Endothelial cell (in vitro differentiated cells): ENCODE results near the gene PTPRT. TPM values are rescaled to one million over a fixed set of nuclear protein-coding genes. Genes with fewer than 3 reads are reported as not detected.

Experiments used
- DNase-seq: peaks from one replicate; pipeline ENCODE4 v3.0.0; 2021; ENCODE audit warnings: low spot score
- H3K27ac Mint-ChIP-seq: one replicate; pipeline ENCODE4 v1.8.0; 2021; ENCODE audit warnings: mixed read lengths, inconsistent platforms; ENCODE audit not compliant: unreplicated experiment
- H3K27me3 Mint-ChIP-seq: one replicate; pipeline ENCODE4 v1.8.0; 2021; ENCODE audit warnings: mild to moderate bottlenecking, moderate library complexity, mixed read lengths, inconsistent platforms; ENCODE audit not compliant: unreplicated experiment
- H3K36me3 Mint-ChIP-seq: one replicate; pipeline ENCODE4 v1.8.0; 2021; ENCODE audit warnings: mild to moderate bottlenecking, low read depth, mixed read lengths, inconsistent platforms; ENCODE audit not compliant: unreplicated experiment
- H3K4me1 Mint-ChIP-seq: one replicate; pipeline ENCODE4 v1.8.0; 2021; ENCODE audit warnings: mild to moderate bottlenecking, mixed read lengths, inconsistent platforms; ENCODE audit not compliant: unreplicated experiment
- H3K4me3 Mint-ChIP-seq: one replicate; pipeline ENCODE4 v1.8.0; 2021; ENCODE audit warnings: mild to moderate bottlenecking, mixed read lengths, inconsistent platforms; ENCODE audit not compliant: unreplicated experiment
- H3K9me3 Mint-ChIP-seq: one replicate; pipeline ENCODE4 v1.8.0; 2021; ENCODE audit warnings: mixed read lengths, inconsistent platforms; ENCODE audit not compliant: unreplicated experiment
- CTCF ChIP-seq: fragments of 200-600 bp; sonication (generic); IDR thresholded peaks from one replicate; pipeline ENCODE4 v1.5.0; 2021; ENCODE audit warnings: antibody characterized with exemption; ENCODE audit not compliant: unreplicated experiment
- total RNA-seq: library from RNA; stranded (reverse); fragmentation: NEBNext Ultra II Directional; extraction: Animal tissue kit (Norgen Biotek cat#: 25700); gene quantifications from one replicate; pipeline ENCODE4 v1.2.1, GENCODE V29; 2021; ENCODE audit not compliant: unreplicated experiment

The PTPRT gene
- total RNA-seq, 1 donor from 2014 or later: 0.10 TPM

GRCh38 chr20:42309050-42309449 is 880.7 kb downstream of the PTPRT start:
- no peaks in the 10 kb centered on the region for H3K4me1 Mint-ChIP-seq
- H3K4me3 Mint-ChIP-seq: no peak overlapping the region
- peaks cover 17% of the 10 kb centered on the region for H3K9me3 Mint-ChIP-seq
- no peak overlapping the region for H3K27ac Mint-ChIP-seq
- no peaks in the 10 kb centered on the region for H3K27me3 Mint-ChIP-seq
- DNase-seq: no peak
- H3K36me3 Mint-ChIP-seq: no peaks in the 10 kb centered on the region
- no peak for TF ChIP-seq CTCF

- H3K9me3 Mint-ChIP-seq: peaks cover 17% of the 10 kb centered on the region
Observed at GRCh38 chr20:42308171-42308570, 881.5 kb downstream of the PTPRT start.

GRCh38 chr20:42295592-42295991 is 894.1 kb downstream of the PTPRT start:
- DNase-seq: no peak
- Mint-ChIP-seq H3K27ac (no peak overlapping the region), H3K4me3 (no peak overlapping the region), H3K27me3 (no peaks in the 10 kb centered on the region), H3K9me3 (peaks cover 22% of the 10 kb centered on the region), H3K4me1 (no peaks in the 10 kb centered on the region), H3K36me3 (no peaks in the 10 kb centered on the region)
- no peak for TF ChIP-seq CTCF

More at GRCh38 chr20:42308171-42308570, 881.5 kb downstream of the PTPRT start:
- Mint-ChIP-seq H3K27me3 (no peaks in the 10 kb centered on the region), H3K36me3 (no peaks in the 10 kb centered on the region), H3K4me3 (no peak overlapping the region), H3K27ac (no peak overlapping the region), H3K4me1 (no peaks in the 10 kb centered on the region)
- TF ChIP-seq CTCF: no peak
- no peak for DNase-seq

GRCh38 chr20:42294976-42295375 is 894.7 kb downstream of the PTPRT start:
- Mint-ChIP-seq H3K9me3 (peaks cover 22% of the 10 kb centered on the region), H3K4me3 (no peak overlapping the region), H3K4me1 (no peaks in the 10 kb centered on the region)

GRCh38 chr20:42281801-42282200 is 907.9 kb downstream of the PTPRT start:
- Mint-ChIP-seq H3K36me3 (no peaks in the 10 kb centered on the region), H3K9me3 (peaks cover 42% of the 10 kb centered on the region), H3K27me3 (no peaks in the 10 kb centered on the region), H3K4me3 (no peak overlapping the region), H3K4me1 (no peaks in the 10 kb centered on the region), H3K27ac (no peak overlapping the region)
- DNase-seq: no peak
- TF ChIP-seq CTCF: no peak

More at GRCh38 chr20:42294976-42295375, 894.7 kb downstream of the PTPRT start:
- Mint-ChIP-seq H3K27ac (no peak overlapping the region), H3K36me3 (no peaks in the 10 kb centered on the region), H3K27me3 (no peaks in the 10 kb centered on the region)
- DNase-seq: no peak
- TF ChIP-seq CTCF: no peak
